GM12878 (cell line): ENCODE measurements around the gene RNF41. TPM values are rescaled to one million over a fixed set of nuclear protein-coding genes. Genes with fewer than 3 reads are reported as not detected.

Source experiments
- CUX1 ChIP-seq: IDR thresholded peaks from 2 replicates; pipeline ENCODE4 v1.6.1; 2012; ENCODE audit warnings: improper control_type of control experiment, low read depth, low read length; ENCODE audit not compliant: insufficient replicate concordance
- GATAD2B ChIP-seq: fragments of 450-650 bp; conservative IDR thresholded peaks from 2 replicates; pipeline ENCODE4 v1.6.1; 2017; ENCODE audit warnings: low read depth, mild to moderate bottlenecking, moderate library complexity
- JUND ChIP-seq: IDR thresholded peaks from 2 replicates; pipeline ENCODE4 v1.6.1; 2012; ENCODE audit warnings: low read depth, mild to moderate bottlenecking, low read length, improper control_type of control experiment, moderate library complexity
- RELA ChIP-seq: fragments of 450-650 bp; IDR thresholded peaks from 2 replicates; pipeline ENCODE4 v1.8.0; 2014; ENCODE audit warnings: borderline replicate concordance; ENCODE audit not compliant: partially characterized antibody
- SUPT20H ChIP-seq: IDR thresholded peaks from 2 replicates; pipeline ENCODE4 v1.6.1; 2011; ENCODE audit warnings: low read depth, mild to moderate bottlenecking, low read length, moderate library complexity, borderline replicate concordance; ENCODE audit not compliant: control insufficient read depth
- ZNF622 ChIP-seq: fragments of 450-650 bp; IDR thresholded peaks from 2 replicates; pipeline ENCODE4 v1.6.1; 2017; ENCODE audit warnings: mild to moderate bottlenecking, inconsistent platforms
- polyA plus RNA-seq, 11 experiments: library from polyadenylated mRNA; depleted of rRNA in 4 of 11; unstranded in 6 of 11; stranded (reverse) in 5 of 11; fragments of >200 nt; fragmentation: Nextera tagmentation in 4 of 11; fragmentation: Illumina TruSeq in 1 of 11; extraction: Ambion mirVana in 4 of 11; extraction: Trizol in 1 of 11; gene quantifications; 1 replicate in 1 of 11; 2 replicates in 10 of 11; pipeline versions ENCODE4 v1.2.1 to v1.2.3, GENCODE V29; 2011 to 2016; ENCODE audit warnings: inconsistent platforms in 2 of 11, missing spikeins in 2 of 11, low read depth in 1 of 11
- total RNA-seq, 4 experiments: library from RNA; depleted of rRNA in 3 of 4; stranded (reverse); fragments of >200 nt in 3 of 4; fragmentation: Illumina TruSeq in 1 of 4; extraction: Trizol in 1 of 4; gene quantifications; 2 replicates each; pipeline versions ENCODE4 v1.2.1 to v1.2.3, GENCODE V29; 2013 to 2021

Gene RNF41
- total and polyA plus RNA-seq, 10 of the 15 experiments (the other 5 are each of a cell fraction or from before 2014, with no cell fraction given), result 11.1 to 47.8 (median 30.6) TPM

DNA sequence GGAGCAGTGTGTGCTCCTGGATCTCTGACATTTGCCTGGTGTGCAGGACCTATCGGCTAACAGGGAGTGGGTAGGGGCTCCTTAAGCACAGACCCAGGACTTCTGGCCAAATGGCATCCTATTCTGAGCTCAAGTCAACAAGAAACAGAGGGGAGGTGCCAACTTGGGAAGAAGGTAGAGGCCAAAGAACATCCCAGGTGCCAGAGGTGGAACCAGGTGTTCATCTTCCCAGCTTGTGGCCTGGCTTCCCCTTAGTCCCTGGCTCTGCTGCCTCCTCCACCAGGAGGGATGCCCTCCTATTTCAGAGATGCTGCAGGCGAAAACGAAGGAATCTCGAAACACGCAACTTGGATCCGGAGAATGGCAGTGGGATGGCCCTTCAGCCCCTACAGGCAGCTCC, 14.4 kb upstream of the RNF41 start (continued):
- TF ChIP-seq CUX1 (no peak), ZNF622 (no peak), JUND (no peak), GATAD2B (no peak), RELA (no peak), SUPT20H (no peak)
